Astrocyte (in vitro differentiated cells and primary cell): ENCODE data around the gene MUC21.

Experiments used
- CTCF ChIP-seq: IDR thresholded peaks from 2 replicates; pipeline ENCODE4 v1.5.1; 2011; ENCODE audit warnings: low read depth, mild to moderate bottlenecking, inconsistent platforms, low read length, moderate library complexity; ENCODE audit not compliant: insufficient read depth
- EZH2 ChIP-seq: IDR thresholded peaks from 2 replicates; pipeline ENCODE4 v1.6.1; 2012; ENCODE audit warnings: mild to moderate bottlenecking, low read length, inconsistent platforms; ENCODE audit not compliant: insufficient read depth

- no peak for TF ChIP-seq CTCF
- TF ChIP-seq EZH2 = no peak
Measured at GRCh38 chr6:30937265-30937664, 46.3 kb upstream of the MUC21 start.
